ENCODE measurements around the gene ABCA2. TPM values are rescaled to one million over a fixed set of nuclear protein-coding genes. Genes with fewer than 3 reads are reported as not detected.

The ABCA2 gene
- total RNA-seq, 1 experiment from 2014 or later, result 21.7 TPM

DNA sequence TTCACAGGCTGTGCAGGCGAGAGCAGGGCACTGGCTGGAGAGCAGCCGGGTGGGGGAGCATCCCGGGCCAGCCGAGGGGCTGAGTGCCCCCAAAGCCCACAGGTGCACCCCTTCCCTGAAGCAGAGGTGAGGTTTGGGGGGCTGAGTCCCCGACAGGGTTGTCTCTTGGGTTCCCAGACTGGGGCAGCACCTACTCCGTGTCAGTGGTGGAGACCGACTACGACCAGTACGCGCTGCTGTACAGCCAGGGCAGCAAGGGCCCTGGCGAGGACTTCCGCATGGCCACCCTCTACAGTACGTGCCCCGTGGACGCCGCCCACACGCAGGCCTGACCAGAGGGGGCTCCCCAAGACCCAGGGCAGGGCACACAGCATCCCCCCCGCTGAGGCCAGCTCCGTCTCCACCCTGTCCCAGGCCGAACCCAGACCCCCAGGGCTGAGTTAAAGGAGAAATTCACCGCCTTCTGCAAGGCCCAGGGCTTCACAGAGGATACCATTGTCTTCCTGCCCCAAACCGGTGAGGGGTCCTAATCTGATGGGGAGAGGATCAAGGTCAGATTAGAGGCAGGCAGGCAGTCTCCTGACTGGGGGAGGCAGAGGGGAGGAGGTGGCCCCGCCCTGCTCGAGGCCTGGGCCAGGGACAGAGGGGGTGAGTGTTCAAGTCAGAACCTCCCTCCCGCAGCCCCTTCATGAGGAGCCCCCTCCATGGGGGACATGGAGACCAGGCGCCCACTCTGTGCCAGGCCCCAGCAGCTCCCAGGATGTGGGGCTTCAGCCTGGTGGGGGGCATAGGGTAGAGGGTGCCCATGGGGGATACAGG is 48.1 kb downstream of the ABCA2 start:
- no TSS peak for BruUV-seq (replicated peaks)
- intact Hi-C loops (cut with micrococcal nuclease), result no loop called here
- no peak for DNase-seq (ENCODE audit: unreplicated experiment)
- H3K27me3 Mint-ChIP-seq (ENCODE audit: insufficient read depth, unreplicated experiment), result no peaks in the 10 kb centered on the region
- no peak overlapping the region for H3K4me3 Mint-ChIP-seq (ENCODE audit: unreplicated experiment)
- peaks cover 7% of the 10 kb centered on the region for H3K4me1 Mint-ChIP-seq (ENCODE audit: insufficient read depth, unreplicated experiment)
- H3K27ac Mint-ChIP-seq (ENCODE audit: low read depth, unreplicated experiment), result no peak overlapping the region
- ChIA-PET POLR2A (interaction anchor here (1.2 kb wide), 1 partner anchor 12 kb away, joined by 3 read pairs; the partner anchor contains the start of gene PAXX), CTCF (no interaction called here)
- H3K36me3 Mint-ChIP-seq (ENCODE audit: insufficient read depth, unreplicated experiment), result no peaks in the 10 kb centered on the region
- no peaks in the 10 kb centered on the region for H3K9me3 Mint-ChIP-seq (ENCODE audit: unreplicated experiment)
- TF ChIP-seq CTCF (IDR thresholded peaks at IDR 0.05; ENCODE audit: unreplicated experiment), result no peak

GRCh38 chr9:136978865-136979544 is 49.0 kb downstream of the ABCA2 start:
- no TSS peak for BruUV-seq (replicated peaks)
- TF ChIP-seq CTCF (IDR thresholded peaks at IDR 0.05; ENCODE audit: unreplicated experiment), result no peak
- H3K27me3 Mint-ChIP-seq (ENCODE audit: insufficient read depth, unreplicated experiment), result no peaks in the 10 kb centered on the region
- no peaks in the 10 kb centered on the region for H3K9me3 Mint-ChIP-seq (ENCODE audit: unreplicated experiment)
- ChIA-PET POLR2A (no interaction called here), CTCF (no interaction called here)
- H3K27ac Mint-ChIP-seq (ENCODE audit: low read depth, unreplicated experiment), result no peak overlapping the region
- peaks cover 7% of the 10 kb centered on the region for H3K4me1 Mint-ChIP-seq (ENCODE audit: insufficient read depth, unreplicated experiment)
- H3K4me3 Mint-ChIP-seq (ENCODE audit: unreplicated experiment), result no peak overlapping the region
- DNase-seq (ENCODE audit: unreplicated experiment), result no peak
- intact Hi-C loops (cut with micrococcal nuclease), result no loop called here
- no peaks in the 10 kb centered on the region for H3K36me3 Mint-ChIP-seq (ENCODE audit: insufficient read depth, unreplicated experiment)

GRCh38 chr9:136978073-136978864 is 49.8 kb downstream of the ABCA2 start:
- peaks cover 7% of the 10 kb centered on the region for H3K4me1 Mint-ChIP-seq (ENCODE audit: insufficient read depth, unreplicated experiment)
- no peaks in the 10 kb centered on the region for H3K9me3 Mint-ChIP-seq (ENCODE audit: unreplicated experiment)
- no peak overlapping the region for H3K4me3 Mint-ChIP-seq (ENCODE audit: unreplicated experiment)
- TF ChIP-seq CTCF (IDR thresholded peaks at IDR 0.05; ENCODE audit: unreplicated experiment), result no peak
- no peak overlapping the region for H3K27ac Mint-ChIP-seq (ENCODE audit: low read depth, unreplicated experiment)
- H3K36me3 Mint-ChIP-seq (ENCODE audit: insufficient read depth, unreplicated experiment), result no peaks in the 10 kb centered on the region
- DNase-seq (ENCODE audit: unreplicated experiment), result peak; percentile 29
- CTCF ChIA-PET, result no interaction called here
- intact Hi-C loops (cut with micrococcal nuclease), result no loop called here
- no TSS peak for BruUV-seq (replicated peaks)
- H3K27me3 Mint-ChIP-seq (ENCODE audit: insufficient read depth, unreplicated experiment), result no peaks in the 10 kb centered on the region
- POLR2A ChIA-PET, result interaction anchor here (0.6 kb wide), 1 partner anchor 243 kb away, joined by 3 read pairs; no protein-coding TSS in a partner anchor

DNA sequence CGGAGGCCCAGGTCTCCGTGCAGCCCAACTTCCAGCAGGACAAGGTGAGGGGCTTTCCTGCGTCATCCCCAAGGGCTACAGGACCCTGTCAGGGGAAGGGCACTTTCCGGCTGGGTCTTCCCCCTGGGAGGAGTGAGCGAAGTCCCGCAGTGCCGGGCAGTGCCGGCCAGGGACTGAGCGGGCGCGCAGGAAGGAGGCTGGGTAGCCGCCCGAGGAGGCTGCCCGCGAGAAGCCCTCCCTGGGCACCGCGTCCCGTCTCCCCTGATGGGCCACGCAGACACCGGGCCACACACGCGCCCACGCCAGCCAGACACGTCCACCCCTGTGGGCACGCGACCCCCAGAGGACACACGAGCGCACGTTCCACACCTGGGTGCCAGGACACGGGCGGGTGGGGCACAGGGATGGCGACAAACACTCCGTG is 50.4 kb downstream of the ABCA2 start:
- Mint-ChIP-seq H3K36me3 (ENCODE audit: insufficient read depth, unreplicated experiment) (no peaks in the 10 kb centered on the region), H3K4me1 (ENCODE audit: insufficient read depth, unreplicated experiment) (peaks cover 7% of the 10 kb centered on the region), H3K4me3 (ENCODE audit: unreplicated experiment) (no peak overlapping the region), H3K27me3 (ENCODE audit: insufficient read depth, unreplicated experiment) (no peaks in the 10 kb centered on the region), H3K27ac (ENCODE audit: low read depth, unreplicated experiment) (no peak overlapping the region), H3K9me3 (ENCODE audit: unreplicated experiment) (no peaks in the 10 kb centered on the region)
- no peak for DNase-seq (ENCODE audit: unreplicated experiment)
- CTCF ChIA-PET, result no interaction called here
- intact Hi-C loops (cut with micrococcal nuclease), result no loop called here
- POLR2A ChIA-PET, result interaction anchor here (0.6 kb wide), 1 partner anchor 242 kb away, joined by 3 read pairs; no protein-coding TSS in a partner anchor
- no peak for TF ChIP-seq CTCF (IDR thresholded peaks at IDR 0.05; ENCODE audit: unreplicated experiment)
- BruUV-seq (replicated peaks), result no TSS peak

Measured in MCF 10A (cell line).